COR-L47 (cell line): ENCODE results near the gene ZBTB7B.
A peak's percentile ranks its signal among the peaks of the same experiment; 100 is the strongest.

Experiments
- DNase-seq: peaks from one replicate; lab custom pipeline; 2025; lab: John Stamatoyannopoulos, UW

The ZBTB7B gene

GRCh38 chr1:155017041-155017945 lies 14.7 kb downstream of the ZBTB7B start:
- DNase-seq = peak; percentile 87

DNA sequence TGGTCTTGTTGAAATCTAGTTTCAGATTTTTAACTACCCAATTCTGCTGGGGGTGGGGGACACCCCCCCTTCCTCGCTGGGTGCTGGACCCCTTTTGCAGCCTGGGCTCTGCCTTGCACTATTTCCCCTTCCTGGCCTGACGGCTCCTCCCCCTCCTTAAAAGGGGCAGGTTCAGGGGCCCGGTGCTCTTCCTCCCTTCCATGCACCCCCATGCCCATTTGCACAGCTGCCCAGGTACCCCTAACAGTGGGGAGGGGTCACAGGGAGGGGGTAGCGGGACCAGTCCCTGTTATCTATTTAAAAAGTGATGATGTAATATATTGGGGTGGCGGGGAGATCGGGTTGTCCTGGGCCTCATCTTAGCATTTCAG lies 15.3 kb downstream of the ZBTB7B start:
- no peak for DNase-seq

DNA sequence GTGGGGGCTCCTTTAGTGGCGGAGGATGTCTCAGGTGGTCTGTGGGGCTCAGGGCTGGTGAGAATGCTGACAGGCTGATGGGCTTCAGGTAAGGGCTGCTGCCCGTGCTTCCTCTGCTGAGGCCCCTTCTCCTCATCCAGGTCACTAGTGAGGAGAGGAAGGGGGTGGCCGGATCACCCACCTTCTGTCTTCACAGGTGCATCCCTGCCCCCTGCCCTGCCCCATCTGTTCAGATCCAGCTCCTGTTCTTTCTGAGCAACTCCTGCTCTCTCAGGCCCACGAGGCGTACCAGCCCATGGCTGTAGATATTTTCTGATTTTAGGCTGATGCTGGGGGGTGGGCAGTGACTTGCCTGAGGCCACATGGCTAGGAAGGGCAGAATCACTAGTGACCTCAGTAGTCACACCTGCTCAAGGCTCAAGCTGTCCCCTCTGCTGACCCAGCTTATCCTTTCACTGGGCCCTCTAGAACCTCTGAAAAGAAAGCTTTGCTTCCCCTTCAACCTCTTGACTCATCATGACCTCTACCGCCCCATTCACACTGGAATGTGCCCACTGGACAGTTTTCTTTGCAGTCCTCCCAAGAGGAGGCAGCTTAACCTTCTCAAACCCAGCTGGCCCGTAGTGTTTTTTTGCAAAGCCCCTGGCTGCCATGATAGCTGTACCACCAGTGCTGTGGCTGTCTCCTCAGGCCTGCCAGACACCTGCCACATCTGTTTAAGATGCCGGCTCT lies 16.2 kb downstream of the ZBTB7B start:
- no peak for DNase-seq

DNA sequence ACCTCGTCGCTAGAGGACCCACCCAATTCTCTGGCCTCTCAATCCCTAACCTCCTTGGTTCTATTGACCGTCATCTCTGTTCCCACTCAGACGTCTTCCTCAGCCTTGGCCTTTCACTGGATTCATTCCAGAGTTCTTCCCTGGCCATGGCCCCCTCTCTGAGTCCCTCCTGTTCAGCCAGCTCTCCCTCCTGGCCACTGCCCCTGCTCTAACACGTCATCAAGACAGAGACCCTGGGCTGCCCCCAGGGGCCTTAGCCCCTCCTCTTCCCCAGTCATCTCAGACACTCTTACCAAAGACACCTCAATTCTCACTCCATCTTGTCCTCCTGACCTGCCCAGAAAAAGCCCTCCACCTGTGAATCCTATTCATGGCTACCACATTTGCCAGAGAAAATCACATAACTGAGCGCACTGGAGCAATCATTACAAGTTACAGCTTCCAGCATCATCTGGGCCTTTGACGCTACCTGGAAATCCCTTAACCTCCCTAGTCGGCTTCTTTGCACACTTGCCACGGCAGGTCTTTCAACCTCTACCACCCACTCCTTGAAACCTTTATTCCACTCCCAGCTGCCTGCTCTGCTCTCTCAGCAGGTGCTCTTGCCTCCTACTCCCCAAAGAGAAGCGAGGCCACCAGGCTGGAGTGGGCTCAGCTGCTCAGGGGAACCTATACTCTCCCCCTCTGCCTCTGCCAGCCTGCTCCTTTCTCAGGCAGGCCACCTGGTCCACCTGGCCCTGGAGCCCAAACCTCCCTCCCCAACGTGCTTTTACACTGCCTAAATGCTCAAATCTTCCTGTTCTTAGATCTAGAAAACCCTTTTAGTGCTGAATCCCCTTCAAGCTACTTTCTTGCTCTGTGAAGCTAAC lies 17.0 kb downstream of the ZBTB7B start:
- no peak for DNase-seq

DNA sequence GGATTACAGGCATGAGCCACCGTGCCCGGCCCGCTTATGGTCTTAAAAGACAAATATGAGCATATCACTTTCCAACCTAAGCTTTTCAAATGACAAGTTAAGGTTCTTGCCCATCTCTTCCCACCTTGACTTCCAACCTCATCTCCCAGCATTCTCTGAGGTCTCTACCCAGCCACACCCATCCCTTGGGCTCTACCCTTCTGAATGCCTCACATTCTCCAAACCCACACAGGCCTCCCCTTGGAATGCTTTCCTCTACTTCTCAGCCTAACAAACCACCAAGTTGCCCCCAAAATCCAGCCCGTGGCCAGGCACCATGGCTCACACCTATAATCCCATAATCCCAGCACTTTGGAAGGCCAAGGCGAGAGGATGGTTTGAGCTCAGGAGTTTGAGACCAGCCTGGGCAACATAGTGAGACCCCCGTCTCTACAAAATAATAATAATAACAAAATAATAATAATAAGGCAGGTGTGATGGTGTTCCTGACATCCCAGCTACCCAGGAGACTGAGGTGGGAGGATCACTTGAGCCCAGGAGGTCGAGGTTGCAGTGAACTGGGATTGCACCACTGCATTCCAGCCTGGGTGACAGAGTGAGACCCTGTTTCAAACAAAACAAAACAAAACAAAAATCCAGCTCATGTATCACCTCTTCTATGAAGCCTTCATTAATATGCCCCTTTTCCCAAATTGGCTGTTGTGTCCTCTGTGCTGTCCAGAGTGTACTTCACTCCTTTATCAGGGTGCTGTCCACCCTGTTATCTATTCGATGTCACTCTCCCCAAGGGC lies 19.7 kb downstream of the ZBTB7B start:
- DNase-seq = no peak

DNA sequence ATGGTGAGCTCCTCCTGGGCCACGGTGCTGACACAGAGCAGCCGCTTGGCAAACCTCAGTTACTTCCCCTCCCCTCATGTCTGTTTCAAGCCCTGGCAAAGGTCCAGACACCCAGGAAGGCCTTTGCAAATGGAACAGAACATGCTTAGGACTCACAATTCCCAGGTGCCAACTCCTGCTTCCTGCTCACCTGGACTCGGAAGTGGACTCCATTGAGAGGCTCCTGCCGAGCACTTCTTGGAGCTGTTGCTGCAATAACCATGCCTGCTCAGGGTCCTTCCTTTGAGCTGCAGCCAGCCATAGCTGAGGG lies 20.3 kb downstream of the ZBTB7B start:
- peak; percentile 14 for DNase-seq

DNA sequence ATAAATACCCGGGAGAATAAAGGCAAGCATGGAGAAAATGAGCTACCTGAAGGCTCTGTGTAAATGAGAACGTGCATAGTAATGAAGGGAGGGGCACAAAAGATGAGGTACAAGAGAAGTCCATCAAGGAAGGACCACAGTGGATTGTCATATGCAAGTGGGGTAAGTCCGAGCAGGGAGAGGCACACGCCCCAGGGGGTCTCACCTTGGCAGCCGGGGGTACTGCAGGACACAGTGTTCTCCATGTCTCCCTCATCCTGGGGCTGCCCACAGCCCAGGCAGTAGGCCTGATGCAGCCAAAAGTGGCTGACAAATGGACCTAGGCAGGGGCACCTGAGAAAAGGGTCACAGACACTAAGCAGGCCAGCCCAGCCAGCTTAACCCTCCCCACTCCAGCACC lies 21.0 kb downstream of the ZBTB7B start:
- DNase-seq = no peak

GRCh38 chr1:155024315-155024714 lies 21.7 kb downstream of the ZBTB7B start:
- no peak for DNase-seq

GRCh38 chr1:155026154-155026553 lies 23.6 kb downstream of the ZBTB7B start:
- DNase-seq = no peak

GRCh38 chr1:155026588-155026987 lies 24.0 kb downstream of the ZBTB7B start:
- DNase-seq = no peak

GRCh38 chr1:155029513-155030242 lies 27.1 kb downstream of the ZBTB7B start:
- DNase-seq = no peak

- DNase-seq = no peak
Observed at GRCh38 chr1:155030243-155030795, 27.7 kb downstream of the ZBTB7B start.

GRCh38 chr1:155030899-155031298 lies 28.3 kb downstream of the ZBTB7B start:
- DNase-seq = no peak

DNA sequence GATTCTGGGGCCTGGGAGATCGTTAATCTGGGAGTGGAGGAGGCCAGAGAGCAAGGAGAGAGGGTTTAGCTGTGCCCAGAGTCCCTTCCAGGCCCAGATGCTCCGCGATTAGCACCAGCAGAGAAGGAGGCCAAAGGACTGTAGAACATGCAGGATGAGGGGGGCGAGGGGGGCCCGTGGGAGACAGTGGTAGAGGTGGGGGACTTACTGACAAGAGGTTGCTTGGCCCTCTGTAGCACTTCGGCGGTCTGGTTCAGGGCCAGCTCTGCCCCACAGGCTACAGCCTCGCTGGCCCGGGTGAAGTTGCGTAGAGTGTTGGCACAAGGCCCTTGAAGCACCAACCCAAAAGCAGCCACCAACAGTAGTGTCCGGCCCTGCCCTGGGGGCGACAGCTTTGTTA lies 30.3 kb downstream of the ZBTB7B start:
- DNase-seq = no peak

DNA sequence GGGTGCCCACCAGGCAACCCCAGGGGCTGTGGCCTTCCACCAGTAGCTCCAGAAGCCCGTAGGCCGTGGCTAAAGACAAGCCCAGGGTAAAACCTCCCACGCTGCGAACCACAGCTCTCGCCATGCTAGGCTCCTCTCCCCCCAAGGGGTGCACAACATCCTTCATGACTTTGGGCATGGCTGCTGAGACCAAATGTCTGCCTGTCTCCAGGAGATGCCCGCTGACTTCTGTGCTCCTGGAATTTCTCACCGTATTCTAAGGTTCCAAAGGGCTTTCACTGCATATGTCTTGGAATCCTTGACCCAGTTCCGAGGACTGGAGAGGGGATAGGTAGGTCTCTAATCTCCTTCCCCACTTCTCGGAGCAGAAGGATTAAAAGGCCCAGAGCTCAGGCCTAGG lies 30.9 kb downstream of the ZBTB7B start, which contains the start of the genes DCST1 and DCST2:
Gene DCST1, plus strand, starts transcription at position 301 of the 400 bp plus-strand sequence. CDS start 213 bp downstream, outside the sequence.
Gene DCST2, minus strand, starts transcription at position 258 of the 400 bp plus-strand sequence. Its CDS starts 80 bp downstream, at position 178.
- DNase-seq = no peak

- no peak for DNase-seq
Observed at GRCh38 chr1:155034318-155035208, 32.0 kb downstream of the ZBTB7B start.

- DNase-seq = no peak
Observed at GRCh38 chr1:155035936-155036335, 33.3 kb downstream of the ZBTB7B start.

GRCh38 chr1:155037043-155037442 lies 34.4 kb downstream of the ZBTB7B start:
- no peak for DNase-seq

DNA sequence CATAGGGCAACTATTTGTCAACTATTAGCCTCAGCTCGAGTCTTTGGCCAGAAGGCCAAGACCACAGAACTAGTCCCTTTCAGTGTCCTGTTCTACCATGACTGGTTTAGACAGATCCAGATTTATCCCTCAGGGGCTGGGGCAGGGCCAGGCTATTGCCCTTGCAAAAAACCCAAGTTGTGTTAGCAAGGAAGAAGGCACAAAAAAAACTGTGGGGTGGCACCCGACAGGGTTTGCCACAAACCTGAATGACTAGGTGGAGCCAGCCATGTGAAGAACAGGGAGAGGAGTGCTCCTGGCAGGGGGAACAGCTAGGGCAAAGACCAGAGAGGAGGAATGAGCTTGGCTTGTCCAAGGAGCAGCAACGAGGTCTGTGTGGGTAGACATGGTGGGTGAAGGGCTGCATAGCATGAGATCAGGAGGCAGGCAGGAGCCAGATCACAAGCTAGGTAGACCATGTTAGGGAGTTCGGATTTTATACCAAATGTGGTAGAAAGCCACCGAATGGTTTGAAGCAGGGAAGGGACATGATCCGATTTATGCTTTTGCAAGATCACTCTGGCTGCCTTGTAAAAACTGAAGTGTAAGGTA lies 35.3 kb downstream of the ZBTB7B start:
- no peak for DNase-seq
